WERI-Rb-1 (cell line): ENCODE data around the gene SLU7.

ENCODE experiments used
- DNase-seq: peaks from one replicate; pipeline ENCODE4 v3.0.0-alpha.2; 2020
- H3K27ac ChIP-seq: fragments of 250-450 bp; sonication (Bioruptor Pico); 2 replicates; pipeline ENCODE4 v1.5.1; 2020; ENCODE audit warnings: mild to moderate bottlenecking, moderate library complexity
- H3K27me3 ChIP-seq: fragments of 250-450 bp; sonication (Bioruptor Pico); 2 replicates; pipeline ENCODE4 v1.5.1; 2021; ENCODE audit warnings: mild to moderate bottlenecking, low read depth, moderate library complexity; ENCODE audit not compliant: insufficient read depth, severe bottlenecking
- H3K36me3 ChIP-seq: fragments of 250-450 bp; sonication (Bioruptor Pico); 2 replicates; pipeline ENCODE4 v1.5.1; 2020; ENCODE audit warnings: mild to moderate bottlenecking, moderate library complexity
- H3K4me3 ChIP-seq: 2 replicates; pipeline ENCODE4 v1.5.1; 2011; ENCODE audit warnings: low read depth, mild to moderate bottlenecking, control low read depth, low read length
- H3K9me3 ChIP-seq: fragments of 250-450 bp; sonication (Bioruptor Pico); 2 replicates; pipeline ENCODE4 v1.5.1; 2021; ENCODE audit warnings: mild to moderate bottlenecking, moderate library complexity; ENCODE audit not compliant: severe bottlenecking
- CTCF ChIP-seq: IDR thresholded peaks from 2 replicates; pipeline ENCODE4 v1.5.1; 2011; ENCODE audit warnings: low read depth, mild to moderate bottlenecking, control low read depth, inconsistent platforms, low read length

The SLU7 gene

GRCh38 chr5:160375701-160376100, 43.2 kb downstream of the SLU7 start:
- no peak overlapping the region for H3K27ac ChIP-seq
- H3K4me3 ChIP-seq = no peak overlapping the region
- no peaks in the 10 kb centered on the region for H3K27me3 ChIP-seq

GRCh38 chr5:160375166-160375565, 43.7 kb downstream of the SLU7 start:
- Histone ChIP-seq H3K27ac (no peak overlapping the region), H3K9me3 (no peaks in the 10 kb centered on the region), H3K36me3 (no peaks in the 10 kb centered on the region), H3K4me3 (no peak overlapping the region), H3K27me3 (no peaks in the 10 kb centered on the region)
- no peak for DNase-seq
- no peak for TF ChIP-seq CTCF

More at GRCh38 chr5:160375701-160376100, 43.2 kb downstream of the SLU7 start:
- Histone ChIP-seq H3K36me3 (no peaks in the 10 kb centered on the region), H3K9me3 (no peaks in the 10 kb centered on the region)
- DNase-seq = no peak
- TF ChIP-seq CTCF = no peak

- Histone ChIP-seq H3K4me3 (no peak overlapping the region), H3K27ac (no peak overlapping the region), H3K27me3 (no peaks in the 10 kb centered on the region), H3K9me3 (no peaks in the 10 kb centered on the region), H3K36me3 (no peaks in the 10 kb centered on the region)
- no peak for DNase-seq
- no peak for TF ChIP-seq CTCF
These were observed 47.6 kb downstream of the SLU7 start for GRCh38 chr5:160371294-160371693.

GRCh38 chr5:160370713-160371034, 48.2 kb downstream of the SLU7 start:
- no peaks in the 10 kb centered on the region for H3K9me3 ChIP-seq
- no peak for TF ChIP-seq CTCF
- H3K36me3 ChIP-seq = no peaks in the 10 kb centered on the region
- H3K27ac ChIP-seq = no peak overlapping the region
- no peak for DNase-seq
- no peaks in the 10 kb centered on the region for H3K27me3 ChIP-seq
- H3K4me3 ChIP-seq = no peak overlapping the region

GRCh38 chr5:160369990-160370712, 48.7 kb downstream of the SLU7 start, which contains the start of gene C1QTNF2:
C1QTNF2 (minus strand) TSS chr5:160370626; CDS start chr5:160355011, 15,615 bp downstream.
- no peak for DNase-seq
- no peaks in the 10 kb centered on the region for H3K27me3 ChIP-seq
- H3K27ac ChIP-seq = no peak within 1 kb of the TSS
- H3K4me3 ChIP-seq = no peak within 1 kb of the TSS
- no peaks in the 10 kb centered on the region for H3K9me3 ChIP-seq
- no peaks in the 10 kb centered on the region for H3K36me3 ChIP-seq
- TF ChIP-seq CTCF = no peak

GRCh38 chr5:160367885-160368284, 51.0 kb downstream of the SLU7 start:
- Histone ChIP-seq H3K4me3 (no peak overlapping the region), H3K27me3 (no peaks in the 10 kb centered on the region), H3K9me3 (no peaks in the 10 kb centered on the region), H3K27ac (no peak overlapping the region), H3K36me3 (no peaks in the 10 kb centered on the region)
- TF ChIP-seq CTCF = no peak
- DNase-seq = no peak
